ENCODE results near the gene TMEM132C.

DNA sequence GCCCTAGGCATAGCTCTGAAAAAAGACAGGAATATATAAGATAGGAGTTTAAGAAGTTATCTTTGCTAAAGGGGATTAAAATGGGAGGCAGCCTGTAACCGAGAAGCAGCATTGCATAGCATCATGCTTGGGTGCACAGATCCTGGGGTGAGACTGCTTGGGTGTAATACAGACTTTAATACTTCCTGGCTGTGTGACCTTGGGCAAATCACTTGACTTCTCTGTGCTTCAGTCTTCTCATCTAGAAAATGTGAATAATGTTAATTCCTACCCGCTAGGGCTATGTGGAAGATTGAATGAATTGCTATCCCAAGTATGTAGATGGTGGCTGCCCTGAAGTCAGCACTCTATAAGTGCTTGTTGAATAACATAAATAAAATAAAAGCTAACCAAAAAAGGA lies 204.5 kb downstream of the TMEM132C start:
- no peak for TF ChIP-seq EZH2phosphoT487 (IDR thresholded peaks at IDR 0.05; ENCODE audit: borderline replicate concordance, low read length)
- TF ChIP-seq, protein P1, sequence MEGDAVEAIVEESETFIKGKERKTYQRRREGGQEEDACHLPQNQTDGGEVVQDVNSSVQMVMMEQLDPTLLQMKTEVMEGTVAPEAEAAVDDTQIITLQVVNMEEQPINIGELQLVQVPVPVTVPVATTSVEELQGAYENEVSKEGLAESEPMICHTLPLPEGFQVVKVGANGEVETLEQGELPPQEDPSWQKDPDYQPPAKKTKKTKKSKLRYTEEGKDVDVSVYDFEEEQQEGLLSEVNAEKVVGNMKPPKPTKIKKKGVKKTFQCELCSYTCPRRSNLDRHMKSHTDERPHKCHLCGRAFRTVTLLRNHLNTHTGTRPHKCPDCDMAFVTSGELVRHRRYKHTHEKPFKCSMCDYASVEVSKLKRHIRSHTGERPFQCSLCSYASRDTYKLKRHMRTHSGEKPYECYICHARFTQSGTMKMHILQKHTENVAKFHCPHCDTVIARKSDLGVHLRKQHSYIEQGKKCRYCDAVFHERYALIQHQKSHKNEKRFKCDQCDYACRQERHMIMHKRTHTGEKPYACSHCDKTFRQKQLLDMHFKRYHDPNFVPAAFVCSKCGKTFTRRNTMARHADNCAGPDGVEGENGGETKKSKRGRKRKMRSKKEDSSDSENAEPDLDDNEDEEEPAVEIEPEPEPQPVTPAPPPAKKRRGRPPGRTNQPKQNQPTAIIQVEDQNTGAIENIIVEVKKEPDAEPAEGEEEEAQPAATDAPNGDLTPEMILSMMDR (conservative IDR thresholded peaks at IDR 0.05; ENCODE audit: low read depth, low read length) = no peak
- TF ChIP-seq EZH2 (IDR thresholded peaks at IDR 0.05; ENCODE audit: low read length, unreplicated experiment) = no peak
